HEK293T (cell line): ENCODE data around the gene NAALADL2.
"Not testable (repeated sequence)": the region's sequence is repeated elsewhere in the genome, so short reads cannot be mapped to it uniquely, and the experiment has no call there.

Experiments
- CTCF ChIA-PET: fragments of 350-600 bp; formaldehyde crosslinking; extraction: SDS; loops from one replicate; lab custom pipeline; 2021; ENCODE audit warnings: antibody characterized with exemption, inconsistent platforms; lab: Yijun Ruan, JAX
- POLR2A ChIA-PET: fragments of 350-600 bp; formaldehyde crosslinking; extraction: SDS; loops from one replicate; lab custom pipeline; 2020; ENCODE audit warnings: antibody characterized with exemption, inconsistent platforms; lab: Yijun Ruan, JAX
- DNase-seq: peaks from one replicate; pipeline ENCODE4 v3.0.0; 2012; ENCODE audit warnings: mixed read lengths; ENCODE audit errors: extremely low spot score
- ARNT ChIP-seq: fragments of 450-650 bp; IDR thresholded peaks from 2 replicates; pipeline ENCODE4 v1.6.1; 2017; ENCODE audit warnings: mild to moderate bottlenecking
- BHLHE40 ChIP-seq: fragments of 450-650 bp; IDR thresholded peaks from 2 replicates; pipeline ENCODE4 v1.6.1; 2016; ENCODE audit warnings: mild to moderate bottlenecking, moderate library complexity, borderline replicate concordance
- CTBP1 ChIP-seq: fragments of 450-650 bp; IDR thresholded peaks from 2 replicates; pipeline ENCODE4 v1.6.1; 2016; ENCODE audit warnings: borderline replicate concordance
- ELF4 ChIP-seq: fragments of 450-650 bp; IDR thresholded peaks from 2 replicates; pipeline ENCODE4 v1.6.1; 2017; ENCODE audit warnings: antibody characterized with exemption
- FOXA1 ChIP-seq: fragments of 450-650 bp; IDR thresholded peaks from 2 replicates; pipeline ENCODE4 v1.6.1; 2016; ENCODE audit warnings: mild to moderate bottlenecking
- FOXK2 ChIP-seq: fragments of 450-650 bp; IDR thresholded peaks from 2 replicates; pipeline ENCODE4 v1.6.1; 2016; ENCODE audit warnings: mild to moderate bottlenecking
- FOXM1 ChIP-seq: fragments of 450-650 bp; IDR thresholded peaks from 2 replicates; pipeline ENCODE4 v1.6.1; 2017; ENCODE audit warnings: mild to moderate bottlenecking, borderline replicate concordance
- HDGF ChIP-seq: fragments of 450-650 bp; IDR thresholded peaks from 2 replicates; pipeline ENCODE4 v1.6.1; 2017; ENCODE audit warnings: antibody characterized with exemption, borderline replicate concordance
- L3MBTL2 ChIP-seq: fragments of 450-650 bp; conservative IDR thresholded peaks from 2 replicates; pipeline ENCODE4 v1.6.1; 2016; ENCODE audit warnings: mild to moderate bottlenecking
- LEF1 ChIP-seq: fragments of 450-650 bp; IDR thresholded peaks from 2 replicates; pipeline ENCODE4 v1.6.1; 2017; ENCODE audit warnings: mild to moderate bottlenecking, borderline replicate concordance
- NFRKB ChIP-seq: fragments of 450-650 bp; IDR thresholded peaks from 2 replicates; pipeline ENCODE4 v1.6.1; 2016; ENCODE audit warnings: mild to moderate bottlenecking, moderate library complexity
- SP1 ChIP-seq: fragments of 450-650 bp; IDR thresholded peaks from 2 replicates; pipeline ENCODE4 v1.6.1; 2017
- SUZ12 ChIP-seq: fragments of 450-650 bp; IDR thresholded peaks from 2 replicates; pipeline ENCODE4 v1.6.1; 2016; ENCODE audit warnings: mild to moderate bottlenecking
- TARDBP ChIP-seq: fragments of 450-650 bp; IDR thresholded peaks from 2 replicates; pipeline ENCODE4 v1.6.1; 2016
- ZNF384 ChIP-seq: fragments of 450-650 bp; IDR thresholded peaks from 2 replicates; pipeline ENCODE4 v1.6.1; 2016
- TF ChIP-seq, protein P1 (sequence below): fragments of 450-650 bp; IDR thresholded peaks from 2 replicates; pipeline ENCODE4 v1.6.1; 2016

Gene NAALADL2

DNA sequence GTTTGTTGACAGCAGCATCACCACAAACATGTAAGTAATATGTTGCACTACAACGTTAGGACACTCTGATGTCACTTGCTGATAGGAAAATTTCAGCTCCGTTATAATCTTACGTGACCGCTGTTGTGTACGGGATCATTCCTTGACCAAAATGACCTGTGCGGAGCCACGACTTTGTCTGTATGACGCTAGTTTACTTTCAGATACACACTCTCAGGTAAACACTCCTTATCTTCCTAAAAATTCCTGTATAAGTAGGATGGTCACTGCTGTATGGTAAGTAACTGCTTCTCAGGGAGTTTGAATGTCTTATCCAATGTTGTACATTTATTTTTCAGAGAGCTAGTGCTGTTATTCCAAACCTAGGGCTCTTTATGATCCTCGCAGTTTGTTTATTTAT lies 410.3 kb downstream of the NAALADL2 start:
- CTCF ChIA-PET, result no interaction called here
- POLR2A ChIA-PET, result no interaction called here
- TF ChIP-seq HDGF (no peak), ARNT (no peak)
- DNase-seq, result no peak

DNA sequence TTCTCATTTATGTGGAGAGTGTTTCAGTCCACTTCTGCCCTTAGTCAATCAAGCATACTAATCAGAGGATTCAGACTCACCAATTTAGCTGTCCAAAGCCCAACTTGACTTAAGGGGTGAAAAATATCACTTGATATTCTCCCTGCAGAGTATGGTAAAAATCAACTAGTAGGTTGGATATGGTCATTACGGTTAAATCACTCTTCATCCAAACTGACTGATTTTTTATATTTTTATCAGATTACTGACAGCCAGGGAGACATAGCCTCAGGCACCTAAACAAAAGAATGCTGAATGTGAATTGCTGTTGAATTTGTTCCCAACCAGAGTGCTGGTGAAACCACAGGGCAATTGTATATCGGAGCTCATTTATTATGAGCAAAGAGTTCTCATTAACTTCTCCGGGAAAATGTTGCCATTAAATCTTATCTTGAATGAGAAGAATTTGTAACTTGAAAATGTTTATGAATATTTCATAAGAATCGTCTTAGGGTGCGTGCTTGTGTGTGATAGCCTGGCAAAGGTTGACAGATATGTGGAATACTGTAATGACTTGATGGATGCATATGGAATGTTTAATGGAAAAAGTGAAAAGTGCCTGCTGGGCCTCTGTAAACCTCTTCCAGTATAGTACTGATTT lies 411.2 kb downstream of the NAALADL2 start:
- ChIA-PET POLR2A (no interaction called here), CTCF (no interaction called here)
- DNase-seq, result peak; percentile 35
- TF ChIP-seq CTBP1, result peak; percentile 61
- peak; percentile 98 for TF ChIP-seq ARNT
- TF ChIP-seq FOXM1, result no peak
- TF ChIP-seq TARDBP, result no peak
- no peak for TF ChIP-seq SP1
- TF ChIP-seq FOXK2, result no peak
- TF ChIP-seq, protein P1, sequence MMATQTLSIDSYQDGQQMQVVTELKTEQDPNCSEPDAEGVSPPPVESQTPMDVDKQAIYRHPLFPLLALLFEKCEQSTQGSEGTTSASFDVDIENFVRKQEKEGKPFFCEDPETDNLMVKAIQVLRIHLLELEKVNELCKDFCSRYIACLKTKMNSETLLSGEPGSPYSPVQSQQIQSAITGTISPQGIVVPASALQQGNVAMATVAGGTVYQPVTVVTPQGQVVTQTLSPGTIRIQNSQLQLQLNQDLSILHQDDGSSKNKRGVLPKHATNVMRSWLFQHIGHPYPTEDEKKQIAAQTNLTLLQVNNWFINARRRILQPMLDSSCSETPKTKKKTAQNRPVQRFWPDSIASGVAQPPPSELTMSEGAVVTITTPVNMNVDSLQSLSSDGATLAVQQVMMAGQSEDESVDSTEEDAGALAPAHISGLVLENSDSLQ, result peak; percentile 84
- TF ChIP-seq SUZ12, result no peak

DNA sequence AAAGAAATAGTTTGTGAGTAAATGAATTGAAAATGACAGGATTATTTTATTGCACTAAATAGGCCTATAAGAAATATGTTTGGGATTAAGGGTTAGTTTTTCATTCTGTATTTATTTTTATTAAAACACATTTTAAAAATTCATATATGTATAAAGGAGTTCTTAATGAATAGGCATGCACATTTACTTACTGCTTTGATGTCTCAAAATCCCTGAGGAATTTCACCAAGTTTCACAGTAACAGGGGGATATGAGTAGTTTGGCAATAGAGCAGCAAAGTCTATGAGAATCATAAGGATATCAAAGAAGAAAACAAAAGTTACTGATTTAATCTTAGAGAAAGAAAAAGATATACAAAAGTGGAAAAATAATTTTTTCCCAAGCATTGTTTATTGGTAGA lies 411.7 kb downstream of the NAALADL2 start:
- ChIA-PET CTCF (no interaction called here), POLR2A (no interaction called here)
- TF ChIP-seq, protein P1, result no peak
- TF ChIP-seq ZNF384 (no peak), FOXK2 (no peak), CTBP1 (no peak), ELF4 (no peak), LEF1 (no peak), SUZ12 (no peak), SP1 (no peak), ARNT (no peak), TARDBP (no peak), HDGF (no peak), FOXM1 (no peak), L3MBTL2 (no peak), NFRKB (no peak), FOXA1 (no peak), BHLHE40 (no peak)
- DNase-seq, result no peak

DNA sequence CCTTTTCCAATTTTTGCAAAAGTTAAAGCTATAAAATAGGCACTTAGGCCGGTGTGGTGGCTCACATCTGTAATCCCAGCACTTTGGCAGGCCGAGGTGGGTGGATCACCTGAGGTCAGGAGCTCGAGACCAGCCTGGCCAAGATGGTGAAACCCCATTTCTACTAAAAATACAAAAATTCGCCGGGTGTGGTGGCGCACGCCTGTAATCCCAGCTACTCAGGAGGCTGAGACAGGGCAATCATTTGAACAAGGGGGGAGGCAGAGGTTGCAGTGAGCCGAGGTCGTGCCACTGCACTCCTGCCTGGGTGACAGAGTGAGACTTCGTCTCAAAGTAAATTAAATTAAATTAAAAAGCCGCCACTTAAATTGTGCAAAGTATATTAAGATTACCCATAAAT lies 412.3 kb downstream of the NAALADL2 start:
- DNase-seq, CTCF ChIA-PET, POLR2A ChIA-PET: not testable (repeated sequence)

DNA sequence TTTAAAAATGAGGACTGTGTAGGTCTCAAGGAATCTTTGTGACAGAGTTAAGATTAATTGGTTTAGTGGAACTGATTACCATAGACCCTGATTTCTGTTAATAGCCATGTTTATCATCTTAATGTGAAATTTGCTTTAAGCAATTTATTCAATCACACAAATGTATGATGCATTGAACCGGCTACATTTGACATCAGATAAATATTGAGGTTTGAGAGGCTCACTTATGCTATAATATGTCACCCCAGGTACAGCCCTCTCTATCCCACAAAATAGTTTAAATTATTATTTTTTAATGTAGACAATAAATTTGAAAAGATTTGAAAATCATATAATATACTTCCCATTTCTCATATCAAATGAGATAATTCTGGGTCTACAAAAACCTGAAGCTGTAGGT lies 413.3 kb downstream of the NAALADL2 start:
- ChIA-PET CTCF (no interaction called here), POLR2A (no interaction called here)
- no peak for DNase-seq

DNA sequence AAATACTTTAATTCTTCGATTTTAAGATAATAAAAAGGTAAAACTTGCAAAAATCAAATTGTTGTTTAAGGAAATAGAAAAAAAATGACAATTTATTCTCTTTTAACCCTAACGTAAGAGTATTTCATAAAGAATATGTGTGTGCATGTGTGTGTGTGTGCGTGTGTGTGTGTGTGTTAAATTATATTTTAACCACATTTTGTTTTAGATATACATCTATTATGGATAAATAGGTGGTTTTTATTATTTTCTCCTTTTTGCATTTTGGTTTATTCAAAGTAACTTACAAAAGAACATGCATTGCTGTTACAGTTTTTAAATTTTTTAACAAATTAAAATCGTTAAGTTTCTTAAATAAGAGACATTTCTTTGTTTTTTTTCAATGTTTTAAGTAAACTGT lies 414.4 kb downstream of the NAALADL2 start:
- ChIA-PET POLR2A (no interaction called here), CTCF (no interaction called here)
- no peak for TF ChIP-seq FOXA1
- TF ChIP-seq, protein P1, result no peak
- TF ChIP-seq FOXK2, result no peak
- TF ChIP-seq TARDBP, result no peak
- no peak for TF ChIP-seq SP1
- TF ChIP-seq ELF4, result no peak
- TF ChIP-seq FOXM1, result no peak
- TF ChIP-seq HDGF, result no peak
- TF ChIP-seq LEF1, result no peak
- TF ChIP-seq L3MBTL2, result no peak
- TF ChIP-seq CTBP1, result no peak
- no peak for DNase-seq

More for the DNA sequence above, 413.3 kb downstream of the NAALADL2 start:
- TF ChIP-seq FOXK2, result no peak
- no peak for TF ChIP-seq L3MBTL2
- no peak for TF ChIP-seq ARNT
- no peak for TF ChIP-seq LEF1
- TF ChIP-seq NFRKB, result no peak
- no peak for TF ChIP-seq TARDBP
- TF ChIP-seq BHLHE40, result no peak
- no peak for TF ChIP-seq SP1
- no peak for TF ChIP-seq ELF4
- no peak for TF ChIP-seq FOXM1
- TF ChIP-seq ZNF384, result no peak
- TF ChIP-seq SUZ12, result no peak
- TF ChIP-seq HDGF, result no peak
- TF ChIP-seq CTBP1, result no peak
- TF ChIP-seq, protein P1, result no peak
- TF ChIP-seq FOXA1, result no peak

DNA sequence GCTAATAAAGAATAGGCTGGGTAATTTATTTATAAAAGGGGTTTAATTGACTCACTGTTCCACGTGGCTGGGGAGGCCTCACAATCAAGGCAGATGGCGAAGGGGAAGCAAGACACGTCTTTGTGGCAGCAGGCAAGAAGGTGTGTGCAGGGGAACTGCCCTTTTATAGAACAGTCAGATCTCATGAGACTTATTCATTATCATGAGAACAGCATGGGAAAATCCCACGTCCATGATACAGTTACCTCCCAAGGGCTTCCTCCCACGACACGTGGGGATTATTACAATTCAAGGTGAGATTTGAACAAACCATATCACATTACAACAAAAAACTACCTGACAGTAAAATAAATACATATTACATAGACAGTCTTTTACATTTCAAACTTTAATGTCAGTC lies 414.9 kb downstream of the NAALADL2 start:
- DNase-seq, result no peak
- TF ChIP-seq NFRKB, result no peak
- TF ChIP-seq BHLHE40, result no peak
- TF ChIP-seq TARDBP, result no peak
- no peak for TF ChIP-seq SP1
- TF ChIP-seq ZNF384, result no peak
- POLR2A ChIA-PET, result no interaction called here
- CTCF ChIA-PET, result no interaction called here
